Mesenchymal stem cell (in vitro differentiated cells and primary cell): ENCODE data around the gene CTDSP2.

Experiments used
- DNase-seq: peaks from one replicate; pipeline ENCODE4 v3.0.0-alpha.2; 2013
- H2AFZ ChIP-seq: one replicate; pipeline ENCODE4 v1.6.1; 2013; ENCODE audit warnings: low read depth, mild to moderate bottlenecking, control low read depth, inconsistent platforms, low read length, moderate library complexity
- H2AK5ac ChIP-seq: 2 replicates; pipeline ENCODE4 v1.6.1; 2013; ENCODE audit warnings: low read length, moderate library complexity, mild to moderate bottlenecking, inconsistent platforms; ENCODE audit not compliant: severe bottlenecking
- H2BK120ac ChIP-seq: one replicate; pipeline ENCODE4 v1.6.1; 2013; ENCODE audit warnings: low read depth, mild to moderate bottlenecking, inconsistent platforms, low read length, moderate library complexity
- H2BK12ac ChIP-seq, 2 experiments: one replicate each; pipeline ENCODE4 v1.6.1; 2013; ENCODE audit warnings: inconsistent platforms in 2 of 2, low read length in 2 of 2, mild to moderate bottlenecking in 2 of 2, moderate library complexity in 2 of 2, control low read depth in 1 of 2
- H2BK15ac ChIP-seq: one replicate; pipeline ENCODE4 v1.6.1; 2013; ENCODE audit warnings: mild to moderate bottlenecking, low read depth, inconsistent platforms; ENCODE audit not compliant: poor library complexity, severe bottlenecking
- H2BK5ac ChIP-seq: 2 replicates; pipeline ENCODE4 v1.6.1; 2013; ENCODE audit warnings: low read depth, mild to moderate bottlenecking, low read length, control low read depth, inconsistent platforms; ENCODE audit not compliant: poor library complexity, severe bottlenecking
- H3K14ac ChIP-seq, 2 experiments: one replicate each; pipeline ENCODE4 v1.6.1; 2013; ENCODE audit warnings: inconsistent platforms in 2 of 2, low read length in 2 of 2, control low read depth in 1 of 2, mild to moderate bottlenecking in 1 of 2, moderate library complexity in 1 of 2
- H3K18ac ChIP-seq, 2 experiments: one replicate each; pipeline ENCODE4 v1.6.1; 2013; ENCODE audit warnings: inconsistent platforms in 2 of 2, low read length in 2 of 2, control low read depth in 1 of 2, low read depth in 1 of 2, mild to moderate bottlenecking in 1 of 2
- H3K23ac ChIP-seq, 2 experiments: one replicate each; pipeline ENCODE4 v1.6.1; 2013; ENCODE audit warnings: inconsistent platforms in 2 of 2, low read length in 2 of 2, mild to moderate bottlenecking in 2 of 2, moderate library complexity in 2 of 2, control low read depth in 1 of 2
- H3K27ac ChIP-seq: 2 replicates; pipeline ENCODE4 v1.5.1; 2013; ENCODE audit warnings: mild to moderate bottlenecking, moderate library complexity, low read length, control low read depth, inconsistent platforms; ENCODE audit not compliant: poor library complexity, severe bottlenecking
- H3K27me3 ChIP-seq, 2 experiments: 2 replicates each; pipeline versions ENCODE4 v1.6.1 to v1.7.0; 2013; ENCODE audit warnings: low read length in 2 of 2, mild to moderate bottlenecking in 2 of 2, moderate library complexity in 2 of 2, control low read depth in 1 of 2, inconsistent platforms in 1 of 2; ENCODE audit not compliant: control insufficient read depth in 1 of 2, insufficient read depth in 1 of 2
- H3K36me3 ChIP-seq, 2 experiments: 2 replicates each; pipeline versions ENCODE4 v1.6.1 to v1.7.0; 2013; ENCODE audit warnings: low read length in 2 of 2, control low read depth in 1 of 2, inconsistent platforms in 1 of 2, low read depth in 1 of 2, mild to moderate bottlenecking in 1 of 2; ENCODE audit not compliant: insufficient read depth in 2 of 2, control insufficient read depth in 1 of 2
- H3K4ac ChIP-seq, 2 experiments: one replicate each; pipeline ENCODE4 v1.6.1; 2013; ENCODE audit warnings: inconsistent platforms in 2 of 2, low read length in 2 of 2, mild to moderate bottlenecking in 2 of 2, moderate library complexity in 2 of 2, control low read depth in 1 of 2, low read depth in 1 of 2
- H3K4me1 ChIP-seq: 2 replicates; pipeline ENCODE4 v1.6.1; 2013; ENCODE audit warnings: low read depth, low read length, control low read depth; ENCODE audit not compliant: control insufficient read depth, insufficient read depth
- H3K4me2 ChIP-seq: 2 replicates; pipeline ENCODE4 v1.6.1; 2013; ENCODE audit warnings: low read length, mild to moderate bottlenecking, inconsistent platforms; ENCODE audit not compliant: poor library complexity, severe bottlenecking
- H3K4me3 ChIP-seq, 2 experiments: 2 replicates each; pipeline versions ENCODE4 v1.5.1 to v1.7.0; 2013; ENCODE audit warnings: low read length in 2 of 2, mild to moderate bottlenecking in 2 of 2, control low read depth in 1 of 2, low read depth in 1 of 2; ENCODE audit not compliant: insufficient read depth in 1 of 2
- H3K79me1 ChIP-seq: replicated peaks from 2 replicates; pipeline ENCODE4 v1.6.1; 2013; ENCODE audit warnings: mild to moderate bottlenecking, control low read depth, low read length, inconsistent platforms; ENCODE audit not compliant: poor library complexity, severe bottlenecking
- H3K9ac ChIP-seq: 2 replicates; pipeline ENCODE4 v1.7.0; 2013; ENCODE audit warnings: mild to moderate bottlenecking, low read length, moderate library complexity
- H3K9me3 ChIP-seq: 2 replicates; pipeline ENCODE4 v1.7.0; 2013; ENCODE audit warnings: mild to moderate bottlenecking, low read length; ENCODE audit not compliant: control insufficient read depth
- H4K8ac ChIP-seq: one replicate; pipeline ENCODE4 v1.6.1; 2013; ENCODE audit warnings: inconsistent platforms, mild to moderate bottlenecking, low read length, moderate library complexity
- H4K91ac ChIP-seq: one replicate; pipeline ENCODE4 v1.6.1; 2013; ENCODE audit warnings: mild to moderate bottlenecking, low read length, inconsistent platforms
- whole genome bisulfite sequencing: methylation state at CpG from one replicate; pipeline ENCODE4 v1.1.7; 2013; ENCODE audit warnings: mixed read lengths; 5-methylcytosine and 5-hydroxymethylcytosine counted together

The CTDSP2 gene

GRCh38 chr12:57845478-57846284, 848 bp downstream of the CTDSP2 start:
- no peaks in the 10 kb centered on the region for H3K9me3 ChIP-seq
- peak overlapping the region; percentile 95 for H3K27ac ChIP-seq
- peak overlapping the region; percentile 75 for H3K4me2 ChIP-seq
- peak overlapping the region; percentile 96 for H2BK15ac ChIP-seq
- H4K91ac ChIP-seq: peak overlapping the region; percentile 96
- peak overlapping the region in 1 of 2 experiments; percentile 75 for H3K23ac ChIP-seq
- peak overlapping the region; percentile 78 to 96 for H3K14ac ChIP-seq
- peak overlapping the region; percentile 99 to 100 for H3K18ac ChIP-seq
- H2AK5ac ChIP-seq: no peak overlapping the region
- H3K27me3 ChIP-seq: no peaks in the 10 kb centered on the region
- peaks cover 21% of the 10 kb centered on the region for H3K4me1 ChIP-seq
- peak overlapping the region; percentile 7 to 91 for H2BK12ac ChIP-seq
- H3K9ac ChIP-seq: peak overlapping the region; percentile 99
- H2BK120ac ChIP-seq: peak overlapping the region; percentile 100
- H2BK5ac ChIP-seq: peak overlapping the region; percentile 98
- no peaks in the 10 kb centered on the region for H3K79me1 ChIP-seq
- H3K4ac ChIP-seq: peak overlapping the region; percentile 73 to 99
- peak; percentile 58 for DNase-seq
- H3K36me3 ChIP-seq: peaks cover 0 to 14% of the 10 kb centered on the region in 2 experiments
- no peak overlapping the region for H2AFZ ChIP-seq
- H3K4me3 ChIP-seq: peak overlapping the region; percentile 93 to 95
- peak overlapping the region; percentile 74 for H4K8ac ChIP-seq
- under 1% methylated on average over 72 of the region's 81 CpGs for WGBS

- H3K4ac ChIP-seq: peak overlapping the region; percentile 73 to 99
- no peak overlapping the region for H2AK5ac ChIP-seq
- under 1% methylated on average over 37 of the region's 42 CpGs for WGBS
- H3K9me3 ChIP-seq: no peaks in the 10 kb centered on the region
- H2BK12ac ChIP-seq: peak overlapping the region in 1 of 2 experiments; percentile 25
- no peak overlapping the region for H2AFZ ChIP-seq
- peaks cover 27% of the 10 kb centered on the region for H3K4me1 ChIP-seq
- peak overlapping the region in 1 of 2 experiments; percentile 40 for H3K23ac ChIP-seq
- DNase-seq: peak; percentile 90
- H3K14ac ChIP-seq: peak overlapping the region in 1 of 2 experiments; percentile 78
- no peaks in the 10 kb centered on the region for H3K79me1 ChIP-seq
- peak overlapping the region; percentile 75 for H3K4me2 ChIP-seq
- H2BK5ac ChIP-seq: peak overlapping the region; percentile 98
- H3K9ac ChIP-seq: peak overlapping the region; percentile 99
- H4K91ac ChIP-seq: peak overlapping the region; percentile 96
- H4K8ac ChIP-seq: peak overlapping the region; percentile 12
- H2BK15ac ChIP-seq: peak overlapping the region; percentile 26
- H3K27me3 ChIP-seq: no peaks in the 10 kb centered on the region
- peak overlapping the region; percentile 83 for H3K27ac ChIP-seq
- peak overlapping the region; percentile 93 to 95 for H3K4me3 ChIP-seq
- H2BK120ac ChIP-seq: peak overlapping the region; percentile 100
- peaks cover 2 to 14% of the 10 kb centered on the region in 2 experiments for H3K36me3 ChIP-seq
- H3K18ac ChIP-seq: peak overlapping the region; percentile 99 to 100
Observed at GRCh38 chr12:57844709-57845477, 1.6 kb downstream of the CTDSP2 start.

- Histone ChIP-seq H3K36me3 (peaks cover 2 to 23% of the 10 kb centered on the region in 2 experiments), H4K8ac (no peak overlapping the region), H2BK120ac (no peak overlapping the region), H3K79me1 (no peaks in the 10 kb centered on the region), H3K4me1 (peaks cover 41% of the 10 kb centered on the region), H4K91ac (no peak overlapping the region), H3K4me3 (peak overlapping the region in 1 of 2 experiments; percentile 93), H3K27ac (no peak overlapping the region), H3K9ac (peak overlapping the region; percentile 99), H3K4ac (peak overlapping the region in 1 of 2 experiments; percentile 35), H3K18ac (no peak overlapping the region), H3K23ac (no peak overlapping the region), H2BK5ac (no peak overlapping the region), H2AK5ac (no peak overlapping the region), H2BK12ac (peak overlapping the region in 1 of 2 experiments; percentile 49), H3K4me2 (peak overlapping the region; percentile 5), H2BK15ac (no peak overlapping the region), H3K14ac (no peak overlapping the region), H3K9me3 (no peaks in the 10 kb centered on the region), H3K27me3 (no peaks in the 10 kb centered on the region), H2AFZ (no peak overlapping the region)
- DNase-seq: no peak
- 65% methylated on average over 14 of the region's 14 CpGs for WGBS
Observed at GRCh38 chr12:57842342-57843294, 3.9 kb downstream of the CTDSP2 start.
